ENCODE data around the gene UBA5. TPM values are rescaled to one million over a fixed set of nuclear protein-coding genes. Genes with fewer than 3 reads are reported as not detected.

UBA5 gene
- total RNA-seq, 2 donors from 2014 or later: 45.3 to 82.3 TPM

GRCh38 chr3:132669256-132669777, 9.2 kb downstream of the UBA5 start:
- DNase-seq (ENCODE audit: low spot score in 2 of 2) (no peak), ATAC-seq (no peak)
- no peaks in the 10 kb centered on the region for H3K9me3 Mint-ChIP-seq
- H3K27ac Mint-ChIP-seq: peak overlapping the region in 1 of 2 donors; percentile 79
- peaks cover 0 to 10% of the 10 kb centered on the region in 2 donors for H3K36me3 Mint-ChIP-seq

DNA sequence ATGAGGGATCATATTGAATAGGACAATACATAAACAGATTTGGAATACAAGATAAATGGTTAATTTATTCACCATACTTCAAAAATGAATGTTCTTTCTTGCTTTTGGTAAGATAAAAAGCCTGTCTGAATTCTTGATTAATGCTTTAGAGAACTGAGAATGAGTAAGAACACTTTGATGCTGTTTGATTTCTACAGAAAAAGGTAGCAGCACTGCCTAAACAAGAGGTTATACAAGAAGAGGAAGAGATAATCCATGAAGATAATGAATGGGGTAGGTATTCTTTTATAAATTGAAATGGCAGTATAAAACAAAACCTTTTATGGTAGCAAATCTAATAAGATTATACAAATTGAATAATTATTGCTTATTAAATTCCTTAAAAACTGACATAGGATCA, 15.3 kb downstream of the UBA5 start:
- H3K9me3 Mint-ChIP-seq: no peaks in the 10 kb centered on the region
- ATAC-seq (peak in 1 of 2 donors; percentile 37), DNase-seq (ENCODE audit: low spot score in 2 of 2) (no peak)
- H3K27ac Mint-ChIP-seq: peak overlapping the region; percentile 36 to 69
- H3K36me3 Mint-ChIP-seq: peaks cover 0 to 6% of the 10 kb centered on the region in 2 donors

DNA sequence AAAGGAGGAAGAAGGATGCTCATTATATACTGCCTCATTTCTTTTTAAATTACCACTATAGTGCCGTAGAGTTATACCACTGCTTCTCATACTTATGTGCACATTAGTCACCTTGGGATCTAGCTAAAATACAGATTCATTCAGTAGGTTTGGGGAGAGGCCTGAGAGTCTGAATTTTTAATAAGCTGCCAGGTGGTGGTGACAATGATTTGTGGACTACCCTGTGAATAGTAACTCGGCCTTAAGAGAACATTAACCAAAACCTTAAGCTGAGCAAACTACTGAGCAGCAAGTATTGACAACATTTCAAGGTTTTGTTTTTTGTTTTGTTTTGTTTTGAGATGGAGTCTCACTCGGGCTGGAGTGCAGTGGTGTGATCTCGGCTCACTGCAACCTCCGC, 19.8 kb downstream of the UBA5 start:
- H3K9me3 Mint-ChIP-seq: no peaks in the 10 kb centered on the region
- H3K27ac Mint-ChIP-seq: no peak overlapping the region
- DNase-seq (ENCODE audit: low spot score in 2 of 2): no peak
- ATAC-seq: no peak
- peaks cover 10 to 19% of the 10 kb centered on the region in 2 donors for H3K36me3 Mint-ChIP-seq

DNA sequence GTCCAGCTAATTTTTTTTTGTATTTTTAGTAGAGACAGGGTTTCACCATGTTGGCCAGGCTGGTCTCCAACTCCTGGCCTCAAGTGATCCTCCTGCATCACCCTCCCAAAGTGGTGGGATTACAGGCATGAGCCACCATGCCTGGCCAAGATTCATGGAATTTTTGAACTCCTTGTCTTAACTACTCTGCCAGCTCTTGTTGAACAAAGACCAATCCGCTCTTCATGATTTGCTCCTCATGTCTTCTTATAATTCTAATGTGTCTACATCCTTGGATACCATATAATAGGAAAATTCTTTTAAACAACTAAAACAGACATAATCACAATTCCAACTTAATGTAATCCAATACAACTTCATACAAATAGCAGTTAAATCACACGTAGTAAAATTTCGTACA, 21.3 kb downstream of the UBA5 start:
- DNase-seq (ENCODE audit: low spot score in 2 of 2) (no peak), ATAC-seq (no peak)
- peak overlapping the region in 1 of 2 donors; percentile 37 for H3K27ac Mint-ChIP-seq
- peaks cover 10 to 13% of the 10 kb centered on the region in 2 donors for H3K36me3 Mint-ChIP-seq
- H3K9me3 Mint-ChIP-seq: no peaks in the 10 kb centered on the region

GRCh38 chr3:132682201-132682600, 22.1 kb downstream of the UBA5 start:
- DNase-seq (ENCODE audit: low spot score in 2 of 2) (no peak), ATAC-seq (no peak)
- Mint-ChIP-seq H3K36me3 (peaks cover 10 to 13% of the 10 kb centered on the region in 2 donors), H3K27ac (peak overlapping the region in 1 of 2 donors; percentile 37), H3K9me3 (no peaks in the 10 kb centered on the region)

DNA sequence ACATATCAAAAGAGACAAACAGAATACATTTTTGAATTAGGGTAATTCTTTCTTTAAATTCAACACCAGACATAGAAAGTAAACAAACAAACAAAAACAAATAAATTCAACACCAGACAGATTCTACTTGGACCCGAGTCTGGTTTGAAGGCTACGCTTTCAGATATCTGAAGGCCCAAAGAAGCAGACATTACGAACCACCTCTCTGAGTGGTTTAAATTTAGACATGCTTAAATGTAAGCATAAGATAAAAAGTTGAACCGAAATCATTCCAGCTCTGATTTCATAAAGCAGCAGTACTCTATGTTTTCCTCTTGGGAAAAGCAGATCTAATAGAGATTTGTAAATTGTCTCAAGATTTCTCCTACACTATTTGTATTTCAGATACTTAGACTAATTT, 29.9 kb downstream of the UBA5 start:
- ATAC-seq (no peak), DNase-seq (ENCODE audit: low spot score in 2 of 2) (no peak)
- H3K27ac Mint-ChIP-seq: no peak overlapping the region
- H3K36me3 Mint-ChIP-seq: peaks cover 0 to 14% of the 10 kb centered on the region in 2 donors
- H3K9me3 Mint-ChIP-seq: no peaks in the 10 kb centered on the region

- Mint-ChIP-seq H3K36me3 (peaks cover 7 to 13% of the 10 kb centered on the region in 2 donors), H3K27ac (no peak overlapping the region), H3K9me3 (no peaks in the 10 kb centered on the region)
- ATAC-seq: no peak
- no peak for DNase-seq (ENCODE audit: low spot score in 2 of 2)
Measured at GRCh38 chr3:132694991-132695390, 34.9 kb downstream of the UBA5 start.

- no peak for DNase-seq (ENCODE audit: low spot score in 2 of 2)
- peak overlapping the region; percentile 39 to 57 for H3K27ac Mint-ChIP-seq
- H3K9me3 Mint-ChIP-seq: no peaks in the 10 kb centered on the region
- H3K36me3 Mint-ChIP-seq: peaks cover 7 to 13% of the 10 kb centered on the region in 2 donors
- no peak for ATAC-seq
Measured at GRCh38 chr3:132695422-132695821, 35.3 kb downstream of the UBA5 start.

DNA sequence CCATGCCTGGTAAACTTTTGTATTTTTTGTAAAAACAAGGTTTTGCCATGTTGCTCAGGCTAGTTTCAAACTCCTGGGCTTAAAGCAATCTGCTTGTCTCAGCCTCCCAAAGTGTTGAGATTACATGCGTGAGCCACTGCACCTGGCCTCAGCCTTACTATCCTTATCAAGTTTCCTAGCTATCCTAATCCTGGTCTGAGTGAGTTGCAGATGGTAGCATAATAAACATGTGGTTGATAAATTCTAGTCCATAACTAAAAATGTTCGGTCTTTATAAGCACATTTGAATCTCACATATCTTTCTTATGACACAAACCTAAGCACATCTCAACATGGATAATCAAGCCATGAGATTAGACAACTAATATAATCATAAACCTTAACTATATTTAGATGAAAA, 43.6 kb downstream of the UBA5 start:
- DNase-seq (ENCODE audit: low spot score in 2 of 2) (no peak), ATAC-seq (no peak)
- Mint-ChIP-seq H3K27ac (no peak overlapping the region), H3K9me3 (no peaks in the 10 kb centered on the region), H3K36me3 (peaks cover 10 to 38% of the 10 kb centered on the region in 2 donors)

- DNase-seq (ENCODE audit: low spot score in 2 of 2) (no peak), ATAC-seq (no peak)
- no peaks in the 10 kb centered on the region for H3K9me3 Mint-ChIP-seq
Measured at GRCh38 chr3:132709761-132710160, 49.6 kb downstream of the UBA5 start.

GRCh38 chr3:132710311-132710710, 50.2 kb downstream of the UBA5 start:
- ATAC-seq (no peak), DNase-seq (ENCODE audit: low spot score in 2 of 2) (no peak)
- H3K9me3 Mint-ChIP-seq: no peaks in the 10 kb centered on the region
- H3K27ac Mint-ChIP-seq: no peak overlapping the region
- peaks cover 9 to 18% of the 10 kb centered on the region in 2 donors for H3K36me3 Mint-ChIP-seq

More at GRCh38 chr3:132709761-132710160, 49.6 kb downstream of the UBA5 start:
- Mint-ChIP-seq H3K27ac (no peak overlapping the region), H3K36me3 (peaks cover 9 to 19% of the 10 kb centered on the region in 2 donors)

DNA sequence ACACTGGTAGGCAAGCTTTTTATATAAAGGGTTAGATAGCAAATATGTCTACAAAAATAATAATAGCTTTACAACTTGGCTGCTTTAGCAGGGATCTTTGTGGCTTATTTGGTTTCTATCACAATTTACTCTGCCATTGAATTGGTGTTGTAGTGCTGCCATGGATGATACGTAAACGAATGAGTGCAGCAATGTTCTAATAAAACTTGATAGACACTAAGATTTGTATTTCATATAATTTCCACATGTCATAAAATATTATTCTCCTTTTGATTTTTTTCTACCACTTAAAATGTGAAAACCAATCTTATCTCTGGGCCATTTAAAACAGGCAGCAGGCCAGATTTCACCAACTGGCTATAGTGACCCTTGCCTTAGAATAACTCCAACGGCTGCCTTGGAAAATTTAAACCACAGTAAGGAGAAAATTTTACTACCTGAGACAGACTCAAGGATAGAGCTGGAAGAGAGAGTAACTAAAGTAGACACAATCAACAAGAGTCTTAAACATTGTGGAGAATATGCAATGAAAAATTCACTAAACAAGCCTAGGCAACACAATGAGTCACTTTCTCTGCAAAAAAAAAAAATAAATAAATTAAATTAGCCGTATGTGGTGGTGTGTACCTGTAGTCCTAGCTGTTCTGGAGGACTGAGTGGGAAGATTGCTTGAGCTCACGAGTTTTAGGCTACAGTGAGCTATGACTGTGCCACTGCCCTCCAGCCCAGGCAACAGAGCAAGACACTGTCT, 54.0 kb downstream of the UBA5 start:
- Mint-ChIP-seq H3K36me3 (peaks cover 0 to 12% of the 10 kb centered on the region in 2 donors), H3K27ac (no peak overlapping the region), H3K9me3 (no peaks in the 10 kb centered on the region)
- no peak for DNase-seq (ENCODE audit: low spot score in 2 of 2)
- ATAC-seq: no peak

GRCh38 chr3:132716372-132716771, 56.2 kb downstream of the UBA5 start:
- ATAC-seq: no peak
- no peak for DNase-seq (ENCODE audit: low spot score in 2 of 2)
- H3K36me3 Mint-ChIP-seq: peaks cover 9 to 23% of the 10 kb centered on the region in 2 donors
- H3K9me3 Mint-ChIP-seq: no peaks in the 10 kb centered on the region
- no peak overlapping the region for H3K27ac Mint-ChIP-seq

- Mint-ChIP-seq H3K27ac (no peak overlapping the region), H3K36me3 (peaks cover 13 to 26% of the 10 kb centered on the region in 2 donors), H3K9me3 (no peaks in the 10 kb centered on the region)
- no peak for DNase-seq (ENCODE audit: low spot score in 2 of 2)
- ATAC-seq: no peak
Measured at GRCh38 chr3:132720228-132720627, 60.1 kb downstream of the UBA5 start.

GRCh38 chr3:132721479-132722164, 61.5 kb downstream of the UBA5 start:
- Mint-ChIP-seq H3K36me3 (peaks cover 13 to 26% of the 10 kb centered on the region in 2 donors), H3K27ac (peak overlapping the region; percentile 89 to 99), H3K9me3 (no peaks in the 10 kb centered on the region)
- ATAC-seq (peak in 1 of 2 donors; percentile 39), DNase-seq (ENCODE audit: low spot score in 2 of 2) (no peak)

- Mint-ChIP-seq H3K27ac (peak within 1 kb of the TSS; percentile 89 to 99), H3K9me3 (no peaks in the 10 kb centered on the region), H3K36me3 (peaks cover 13 to 26% of the 10 kb centered on the region in 2 donors)
- ATAC-seq (peak; percentile 85 to 87), DNase-seq (ENCODE audit: low spot score in 2 of 2) (peak; percentile 84 to 90)
Measured at GRCh38 chr3:132722165-132723023, 62.3 kb downstream of the UBA5 start, which contains the start of gene NPHP3. Gene NPHP3 (minus strand): TSS chr3:132722409. CDS start chr3:132722355, 54 bp downstream.
